HCT116 (cell line): ENCODE results near the gene RIPOR3.

ENCODE experiments used
- POLR2AphosphoS5 ChIP-seq: IDR thresholded peaks from 2 replicates; pipeline ENCODE4 v1.6.1; 2011; ENCODE audit warnings: mild to moderate bottlenecking, low read depth, low read length, moderate library complexity
- ZFX ChIP-seq: fragments of 450-650 bp; IDR thresholded peaks from 2 replicates; pipeline ENCODE4 v1.6.1; 2017
- TF ChIP-seq, protein P1 (sequence below), 3 experiments: fragments of 200-600 bp in 1 of 3; sonication (generic) in 1 of 3; IDR thresholded peaks in 2 of 3; conservative IDR thresholded peaks in 1 of 3; 2 replicates each; pipeline ENCODE4 v1.5.1; 2012 to 2017; ENCODE audit warnings: low read depth in 2 of 3, low read length in 2 of 3, antibody characterized with exemption in 1 of 3, borderline replicate concordance in 1 of 3, control low read depth in 1 of 3, mild to moderate bottlenecking in 1 of 3, mixed read lengths in 1 of 3, mixed run types in 1 of 3, moderate library complexity in 1 of 3; ENCODE audit not compliant: insufficient read depth in 1 of 3
- TF ChIP-seq, protein P2 (sequence below): IDR thresholded peaks from 2 replicates; pipeline ENCODE4 v1.6.1; 2011; ENCODE audit warnings: mild to moderate bottlenecking, low read length, moderate library complexity; ENCODE audit not compliant: insufficient replicate concordance; ENCODE audit errors: extremely low read depth

DNA sequence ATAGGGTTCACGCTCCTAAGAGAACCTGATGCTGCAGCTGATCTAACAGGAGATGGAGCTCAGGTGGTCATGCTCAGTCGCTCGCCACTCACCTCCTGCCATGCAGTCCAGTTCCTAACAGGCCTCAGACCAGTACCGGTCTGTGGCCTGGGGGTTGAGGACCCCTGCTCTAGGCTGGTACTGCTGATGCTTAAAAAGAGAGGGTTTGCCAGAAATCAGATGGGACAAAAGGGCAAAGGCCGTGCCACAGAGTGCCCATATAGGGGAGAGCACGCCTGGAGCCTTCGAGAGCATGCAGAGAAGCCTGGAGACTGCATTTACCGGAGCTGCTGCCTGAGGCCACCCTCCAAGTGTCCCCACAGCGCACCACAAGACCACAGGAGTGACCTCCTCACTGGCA lies 105.7 kb downstream of the RIPOR3 start:
- TF ChIP-seq POLR2AphosphoS5 (no peak), ZFX (no peak)
- TF ChIP-seq, protein P1, sequence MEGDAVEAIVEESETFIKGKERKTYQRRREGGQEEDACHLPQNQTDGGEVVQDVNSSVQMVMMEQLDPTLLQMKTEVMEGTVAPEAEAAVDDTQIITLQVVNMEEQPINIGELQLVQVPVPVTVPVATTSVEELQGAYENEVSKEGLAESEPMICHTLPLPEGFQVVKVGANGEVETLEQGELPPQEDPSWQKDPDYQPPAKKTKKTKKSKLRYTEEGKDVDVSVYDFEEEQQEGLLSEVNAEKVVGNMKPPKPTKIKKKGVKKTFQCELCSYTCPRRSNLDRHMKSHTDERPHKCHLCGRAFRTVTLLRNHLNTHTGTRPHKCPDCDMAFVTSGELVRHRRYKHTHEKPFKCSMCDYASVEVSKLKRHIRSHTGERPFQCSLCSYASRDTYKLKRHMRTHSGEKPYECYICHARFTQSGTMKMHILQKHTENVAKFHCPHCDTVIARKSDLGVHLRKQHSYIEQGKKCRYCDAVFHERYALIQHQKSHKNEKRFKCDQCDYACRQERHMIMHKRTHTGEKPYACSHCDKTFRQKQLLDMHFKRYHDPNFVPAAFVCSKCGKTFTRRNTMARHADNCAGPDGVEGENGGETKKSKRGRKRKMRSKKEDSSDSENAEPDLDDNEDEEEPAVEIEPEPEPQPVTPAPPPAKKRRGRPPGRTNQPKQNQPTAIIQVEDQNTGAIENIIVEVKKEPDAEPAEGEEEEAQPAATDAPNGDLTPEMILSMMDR (IDR thresholded peaks at IDR 0.05 in 2 of 3, conservative IDR thresholded peaks at IDR 0.05 in 1 of 3; ENCODE audit: borderline replicate concordance in 1 of 3, insufficient read depth in 1 of 3, low read depth in 2 of 3, low read length in 2 of 3): no peak
- TF ChIP-seq, protein P2, sequence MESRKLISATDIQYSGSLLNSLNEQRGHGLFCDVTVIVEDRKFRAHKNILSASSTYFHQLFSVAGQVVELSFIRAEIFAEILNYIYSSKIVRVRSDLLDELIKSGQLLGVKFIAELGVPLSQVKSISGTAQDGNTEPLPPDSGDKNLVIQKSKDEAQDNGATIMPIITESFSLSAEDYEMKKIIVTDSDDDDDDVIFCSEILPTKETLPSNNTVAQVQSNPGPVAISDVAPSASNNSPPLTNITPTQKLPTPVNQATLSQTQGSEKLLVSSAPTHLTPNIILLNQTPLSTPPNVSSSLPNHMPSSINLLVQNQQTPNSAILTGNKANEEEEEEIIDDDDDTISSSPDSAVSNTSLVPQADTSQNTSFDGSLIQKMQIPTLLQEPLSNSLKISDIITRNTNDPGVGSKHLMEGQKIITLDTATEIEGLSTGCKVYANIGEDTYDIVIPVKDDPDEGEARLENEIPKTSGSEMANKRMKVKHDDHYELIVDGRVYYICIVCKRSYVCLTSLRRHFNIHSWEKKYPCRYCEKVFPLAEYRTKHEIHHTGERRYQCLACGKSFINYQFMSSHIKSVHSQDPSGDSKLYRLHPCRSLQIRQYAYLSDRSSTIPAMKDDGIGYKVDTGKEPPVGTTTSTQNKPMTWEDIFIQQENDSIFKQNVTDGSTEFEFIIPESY: no peak
